HG03575 (cell line): Measurements from ENCODE around the gene DCXR.

Experiments
- ATAC-seq: cut with Tn5 transposase; IDR thresholded peaks from one replicate; pipeline ENCODE4 v1.9.1; 2021; ENCODE audit not compliant: unreplicated experiment, insufficient number of reproducible peaks, low FRiP score; ENCODE audit errors: extremely low read depth

DCXR gene

GRCh38 chr17:82005701-82006348 is 31.7 kb downstream of the DCXR start:
- ATAC-seq, result no peak

GRCh38 chr17:82004517-82005455 is 32.7 kb downstream of the DCXR start:
- ATAC-seq, result no peak

GRCh38 chr17:82003411-82004381 is 33.8 kb downstream of the DCXR start:
- ATAC-seq, result no peak

- no peak for ATAC-seq
These were observed 35.9 kb downstream of the DCXR start for GRCh38 chr17:82001571-82002056.

GRCh38 chr17:82000803-82001570 is 36.5 kb downstream of the DCXR start:
- no peak for ATAC-seq

- ATAC-seq, result no peak
These were observed 37.3 kb downstream of the DCXR start for GRCh38 chr17:81999976-82000802.

GRCh38 chr17:81999587-81999975 is 37.9 kb downstream of the DCXR start:
- ATAC-seq, result no peak

GRCh38 chr17:81998691-81999438 is 38.6 kb downstream of the DCXR start:
- ATAC-seq, result no peak

- ATAC-seq, result no peak
These were observed 39.3 kb downstream of the DCXR start for GRCh38 chr17:81998212-81998611.

- ATAC-seq, result no peak
These were observed 40.6 kb downstream of the DCXR start for GRCh38 chr17:81996757-81997441.

- ATAC-seq, result no peak
These were observed 41.2 kb downstream of the DCXR start for GRCh38 chr17:81996232-81996756.

- ATAC-seq, result no peak
These were observed 41.9 kb downstream of the DCXR start for GRCh38 chr17:81995463-81996231.

- no peak for ATAC-seq
These were observed 42.7 kb downstream of the DCXR start for GRCh38 chr17:81994593-81995462.

- no peak for ATAC-seq
These were observed 43.5 kb downstream of the DCXR start for GRCh38 chr17:81993729-81994592.
